ENCODE data around the gene KRTAP25-1.

KRTAP25-1 gene

GRCh38 chr21:30245061-30245460 lies 44.3 kb downstream of the KRTAP25-1 start:
- no peak for DNase-seq

DNA sequence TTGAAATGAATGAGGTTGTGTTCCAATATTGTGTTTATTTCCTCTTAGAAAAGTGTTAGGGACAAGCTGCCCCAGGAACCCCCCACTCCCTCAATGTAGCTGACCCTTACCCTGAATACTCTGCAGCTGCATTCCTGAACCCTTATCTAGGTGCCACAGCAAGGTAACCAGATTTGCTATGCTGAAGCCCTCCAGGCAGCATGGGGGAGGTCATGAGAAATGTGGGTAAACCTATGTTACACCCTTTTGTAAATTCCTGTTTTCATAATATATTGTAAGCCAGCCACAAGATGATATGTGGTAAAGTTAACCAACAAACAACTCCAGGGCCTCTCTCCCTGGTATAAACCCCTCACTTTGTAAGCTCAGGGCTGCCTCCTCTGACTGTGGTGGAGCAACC lies 45.6 kb downstream of the KRTAP25-1 start:
- no peak for DNase-seq

- no peak for DNase-seq
These were observed 48.7 kb downstream of the KRTAP25-1 start for GRCh38 chr21:30240661-30241060.
